NOMO-1 treated with dmso at 0.1 percent for 144 hours (cell line): ENCODE results near the gene MYO3A.
"Not testable (repeated sequence)": the region's sequence is repeated elsewhere in the genome, so short reads cannot be mapped to it uniquely, and the experiment has no call there.

Experiments
- DNase-seq: peaks from one replicate; lab custom pipeline; 2025; ENCODE audit not compliant: unreplicated experiment; lab: John Stamatoyannopoulos, UW

MYO3A gene

DNA sequence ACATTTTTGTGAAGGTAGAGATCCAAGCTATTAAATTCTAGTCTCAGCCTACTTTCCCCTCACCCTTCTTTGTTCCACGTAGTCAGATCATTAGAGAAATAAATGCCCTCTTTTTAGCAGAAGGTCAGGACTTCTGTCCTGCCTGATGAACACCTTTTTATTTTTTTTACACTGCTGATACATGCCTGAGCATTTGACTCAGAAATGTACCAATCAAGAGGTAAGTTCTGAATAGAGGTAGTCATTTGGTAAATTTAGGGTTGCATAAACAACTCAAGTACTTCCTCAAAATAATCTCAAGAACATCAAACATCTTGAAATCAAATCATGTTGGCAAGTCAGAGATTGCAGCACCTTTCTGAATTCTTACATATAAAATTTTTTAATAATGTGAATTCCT, 133.7 kb downstream of the MYO3A start:
- no peak for DNase-seq

DNA sequence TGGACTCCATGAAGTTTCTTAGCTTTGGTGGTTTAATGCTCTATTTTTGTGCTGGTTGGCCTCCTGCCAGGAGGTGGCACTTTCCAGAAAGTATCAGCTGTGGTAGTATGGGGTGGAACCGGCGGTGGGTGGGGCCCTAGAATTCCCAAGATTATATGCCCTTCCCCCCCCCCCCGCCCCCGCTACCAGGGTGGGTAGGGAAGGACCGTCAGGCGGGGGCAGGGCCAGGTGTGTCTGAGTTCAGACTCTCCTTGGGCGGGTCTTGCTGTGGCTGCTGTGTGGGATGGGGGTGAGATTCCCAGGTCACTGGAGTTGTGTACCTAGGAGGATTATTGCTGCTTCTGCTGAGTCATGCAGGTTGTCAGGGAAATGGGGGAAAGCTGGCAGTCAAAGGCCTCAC, 146.9 kb downstream of the MYO3A start:
- DNase-seq, result not testable (repeated sequence)

DNA sequence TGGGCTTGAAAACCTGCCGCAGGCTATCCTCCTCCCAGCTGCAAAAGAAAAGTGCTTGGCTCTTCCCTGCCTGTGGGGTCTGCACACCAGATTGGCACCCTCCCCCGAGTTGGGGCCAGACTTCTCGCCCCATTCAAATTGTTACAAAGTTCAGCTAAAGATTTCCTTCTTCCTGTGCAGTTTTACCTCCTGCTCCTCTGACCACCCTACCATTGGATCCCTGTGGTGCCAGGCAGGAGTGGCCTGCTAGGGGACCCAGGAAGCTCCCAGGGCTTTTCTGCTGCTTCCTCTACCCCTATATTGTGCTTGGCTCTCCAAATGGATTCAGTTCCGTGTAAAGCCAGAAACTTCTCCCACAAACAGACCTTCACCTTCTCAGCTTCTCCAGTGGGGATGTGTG, 147.4 kb downstream of the MYO3A start:
- no peak for DNase-seq

DNA sequence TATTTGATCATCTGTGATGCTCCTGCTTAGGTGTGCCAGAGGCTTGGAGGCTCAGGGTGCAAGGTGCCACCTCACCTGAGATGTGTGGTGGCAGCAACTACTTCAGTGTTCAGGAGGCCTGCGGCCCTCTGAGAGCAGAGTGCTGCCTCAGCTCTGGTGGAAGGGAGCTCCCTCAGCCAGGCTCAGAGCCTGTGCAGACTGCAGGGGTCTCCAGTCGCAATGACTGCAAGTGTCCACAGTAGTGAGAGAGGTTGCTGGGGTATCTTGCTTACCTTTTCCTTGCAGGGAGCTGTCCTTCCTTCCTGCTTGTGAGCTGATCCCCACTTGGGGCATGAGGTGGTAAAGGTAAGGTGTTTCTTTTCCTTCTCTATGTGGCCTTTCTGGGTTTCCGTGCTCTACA, 151.5 kb downstream of the MYO3A start:
- DNase-seq, result no peak

DNA sequence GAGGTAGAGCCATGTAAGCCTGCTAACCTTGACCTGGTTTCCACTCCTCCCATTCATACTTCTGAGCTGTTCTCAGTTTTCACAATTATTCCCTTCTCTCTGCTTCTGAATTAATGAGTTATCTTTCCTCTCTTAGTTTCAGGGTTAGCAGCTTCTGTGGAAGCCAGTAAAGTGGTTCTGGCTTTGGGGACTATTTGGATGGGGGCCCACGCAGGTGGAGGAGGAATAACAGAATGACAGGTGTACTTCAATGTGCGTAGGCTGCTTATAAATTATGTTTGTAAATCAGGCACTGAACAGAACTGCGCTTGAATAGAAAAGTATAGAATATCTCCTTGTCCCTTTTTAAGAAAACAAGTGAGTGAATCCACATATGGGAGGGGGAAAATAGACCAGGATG, 153.6 kb downstream of the MYO3A start:
- no peak for DNase-seq

DNA sequence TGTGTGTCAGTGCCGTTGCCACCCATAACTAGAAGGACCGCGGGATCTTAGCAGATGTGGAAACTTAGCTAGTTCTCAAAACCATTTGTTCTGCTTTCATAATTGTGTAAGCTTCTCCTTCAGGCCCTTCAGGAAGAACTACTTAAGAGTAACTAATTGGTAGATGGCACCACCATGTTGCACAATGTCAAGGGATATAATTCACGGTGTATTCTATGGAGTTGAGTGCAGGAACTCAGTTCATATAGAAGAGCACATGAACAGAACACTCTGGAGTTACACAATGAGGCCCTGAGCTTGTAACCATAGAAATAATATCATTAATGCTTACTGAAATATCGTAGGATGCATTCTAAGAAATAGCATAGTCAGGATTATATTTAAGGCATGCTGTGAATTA, 156.0 kb downstream of the MYO3A start:
- DNase-seq, result peak; percentile 92

DNA sequence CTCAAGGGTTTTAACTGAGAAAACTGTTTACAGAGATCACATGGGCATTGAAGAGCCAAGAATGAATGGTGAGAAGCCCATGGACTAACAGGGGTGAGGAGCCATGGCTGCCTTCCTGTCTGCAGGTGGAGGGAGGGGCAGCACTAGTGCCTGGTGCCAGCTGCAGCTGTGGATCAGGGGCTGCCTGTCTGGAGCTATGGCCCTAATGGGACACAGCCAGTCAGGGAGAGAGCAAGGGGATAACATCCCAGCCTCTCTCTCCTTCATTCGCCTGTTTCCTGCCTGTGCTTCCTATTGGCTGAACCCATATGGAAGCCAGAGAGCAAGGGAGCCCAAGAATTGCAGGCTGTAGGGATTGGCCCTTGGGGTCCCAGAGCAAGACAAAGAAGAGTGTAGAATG, 156.7 kb downstream of the MYO3A start:
- DNase-seq, result no peak

DNA sequence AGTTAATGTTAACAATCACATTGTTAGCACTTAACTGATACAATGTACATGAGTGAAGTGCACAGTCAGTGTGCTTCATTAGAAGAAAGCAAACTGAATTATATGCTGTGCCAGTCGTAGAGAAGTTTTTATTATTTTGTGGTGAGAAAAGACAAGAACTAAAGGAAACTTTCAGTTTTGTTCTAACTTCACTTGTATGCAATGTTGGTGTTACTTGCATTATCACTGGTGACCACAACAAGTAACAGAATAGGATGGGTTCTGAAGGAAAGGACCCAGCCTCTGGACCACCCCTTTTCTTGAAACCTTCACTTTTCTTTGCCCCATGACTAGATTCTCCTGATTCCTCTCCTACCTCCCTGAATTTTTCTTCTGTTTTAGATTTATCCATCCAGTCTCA, 159.2 kb downstream of the MYO3A start:
- DNase-seq, result no peak

DNA sequence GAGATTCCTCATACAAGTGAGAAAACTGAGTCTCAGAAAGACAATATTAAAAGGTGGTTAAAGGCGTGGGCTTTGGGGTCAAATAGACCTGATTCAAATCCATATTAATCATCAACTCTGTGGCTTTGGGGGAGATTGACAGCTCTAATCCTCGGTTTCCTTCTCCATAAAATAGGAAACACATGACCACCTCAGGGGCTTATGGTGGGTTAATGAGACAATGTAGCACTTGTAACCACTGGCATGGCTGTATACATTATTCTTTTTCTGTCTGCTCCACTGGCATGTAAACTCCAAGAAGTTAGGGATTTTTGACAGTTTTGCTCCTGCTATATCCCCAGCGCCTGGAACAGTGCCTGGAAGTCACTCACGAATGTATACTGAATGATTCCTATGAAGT, 161.8 kb downstream of the MYO3A start:
- no peak for DNase-seq

DNA sequence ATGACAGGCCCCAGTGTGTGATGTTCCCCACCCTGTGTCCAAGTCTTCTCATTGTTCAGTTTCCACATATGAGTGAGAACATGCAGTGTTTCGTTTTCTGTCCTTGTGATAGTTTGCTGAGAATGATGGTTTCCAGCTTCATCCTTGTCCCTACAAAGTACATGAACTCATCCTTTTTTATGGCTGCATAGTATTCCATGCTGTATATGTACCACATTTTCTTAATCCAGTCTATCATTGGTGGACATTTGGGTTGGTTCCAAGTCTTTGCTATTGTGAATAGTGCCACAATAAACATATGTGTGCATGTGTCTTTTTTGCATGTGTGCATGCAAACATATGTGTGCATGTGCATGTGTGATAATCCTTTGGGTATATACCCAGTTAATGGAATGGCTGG, 163.5 kb downstream of the MYO3A start:
- DNase-seq, result not testable (repeated sequence)

DNA sequence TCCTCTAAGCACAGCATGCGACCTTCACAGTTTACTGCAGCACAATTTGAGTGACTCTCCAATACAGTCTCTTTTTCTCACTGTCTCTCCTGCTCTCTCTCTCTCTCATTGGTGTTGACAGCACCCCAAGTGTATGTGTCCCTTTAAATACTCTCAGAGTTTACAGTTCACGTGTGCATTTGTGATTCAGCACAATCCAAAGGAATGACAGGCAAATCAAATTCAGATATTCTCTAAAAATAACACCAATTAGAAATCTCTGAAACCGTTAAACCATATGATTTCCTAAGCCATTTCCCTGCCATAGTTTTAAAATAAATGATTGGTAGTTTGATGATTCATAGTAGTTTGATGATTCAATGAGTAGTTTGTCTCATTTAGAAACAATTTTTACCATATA, 178.5 kb downstream of the MYO3A start:
- DNase-seq, result no peak

DNA sequence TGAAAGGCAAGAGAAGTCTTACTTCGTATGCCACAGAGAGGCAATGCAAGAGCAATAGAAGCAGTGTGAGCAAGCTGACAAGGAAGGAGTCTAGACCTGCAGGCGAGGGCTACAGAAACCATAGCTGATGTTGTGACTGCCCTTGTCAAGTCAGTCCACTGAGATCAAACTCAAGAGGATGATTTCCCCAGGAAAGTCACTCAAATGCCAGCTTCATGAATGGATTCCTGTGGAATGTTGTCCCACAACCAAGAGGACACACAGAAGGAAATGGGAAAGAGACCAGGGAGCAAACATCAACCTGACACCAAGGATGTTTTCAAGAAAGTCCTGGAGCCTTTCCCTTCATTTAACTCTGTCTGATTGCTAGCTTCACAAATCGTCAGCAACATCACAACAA, 204.6 kb downstream of the MYO3A start:
- no peak for DNase-seq

DNA sequence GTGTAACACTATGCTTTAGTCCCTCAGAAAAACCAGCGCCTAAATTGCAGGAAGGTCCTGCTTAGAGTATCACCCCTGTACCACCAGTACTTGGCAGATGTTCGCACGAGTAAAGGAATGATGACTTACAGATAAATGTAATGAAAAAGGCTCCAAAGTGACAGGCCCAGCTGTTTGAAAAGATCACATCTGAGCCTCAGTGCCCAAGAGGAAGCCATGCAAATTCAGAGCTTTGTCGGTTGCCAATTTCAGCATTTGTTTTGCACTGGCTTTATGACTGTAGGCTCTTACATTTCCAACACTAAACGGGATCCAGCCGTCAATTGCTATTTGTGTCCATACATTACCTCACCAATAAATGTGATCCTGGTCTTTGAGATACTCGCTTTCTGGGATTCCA, 222.0 kb downstream of the MYO3A start:
- no peak for DNase-seq

DNA sequence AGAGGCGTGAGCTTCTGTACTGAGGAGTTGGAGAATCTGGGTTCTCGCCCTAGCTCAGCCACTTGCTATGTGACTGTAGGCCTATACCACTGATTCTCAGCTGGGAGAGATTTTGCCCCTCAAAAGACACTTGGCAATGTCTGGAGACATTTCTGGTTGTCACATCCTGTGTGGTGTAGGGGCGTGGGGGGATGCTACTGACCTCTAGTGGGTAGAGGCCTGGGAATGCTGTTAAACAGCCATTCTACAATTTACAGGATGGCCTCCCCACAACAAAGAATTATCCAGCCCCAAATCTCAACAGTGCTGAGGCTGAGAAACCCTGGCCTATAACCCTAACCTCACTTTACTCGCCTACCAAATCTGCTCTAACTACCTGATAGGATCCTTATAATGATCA, 223.7 kb downstream of the MYO3A start:
- no peak for DNase-seq

DNA sequence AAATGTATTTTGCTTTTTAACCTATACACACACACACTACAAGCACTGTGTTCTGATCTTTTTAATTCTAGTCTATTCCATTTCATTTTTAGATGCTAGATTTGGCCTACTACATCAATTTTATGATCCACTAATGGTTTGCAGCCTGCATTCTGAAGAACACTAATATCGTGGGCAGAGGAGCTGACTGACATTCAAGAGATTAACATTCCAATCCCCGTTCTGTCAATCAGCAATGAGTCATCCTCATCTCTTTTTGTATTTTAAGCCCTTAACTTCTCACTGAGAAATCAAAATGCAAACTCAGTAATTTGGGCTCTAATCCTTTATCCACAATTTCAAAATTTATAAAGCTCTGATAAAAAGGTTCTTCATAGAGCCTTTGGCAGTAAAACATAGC, 235.4 kb downstream of the MYO3A start:
- DNase-seq, result no peak

DNA sequence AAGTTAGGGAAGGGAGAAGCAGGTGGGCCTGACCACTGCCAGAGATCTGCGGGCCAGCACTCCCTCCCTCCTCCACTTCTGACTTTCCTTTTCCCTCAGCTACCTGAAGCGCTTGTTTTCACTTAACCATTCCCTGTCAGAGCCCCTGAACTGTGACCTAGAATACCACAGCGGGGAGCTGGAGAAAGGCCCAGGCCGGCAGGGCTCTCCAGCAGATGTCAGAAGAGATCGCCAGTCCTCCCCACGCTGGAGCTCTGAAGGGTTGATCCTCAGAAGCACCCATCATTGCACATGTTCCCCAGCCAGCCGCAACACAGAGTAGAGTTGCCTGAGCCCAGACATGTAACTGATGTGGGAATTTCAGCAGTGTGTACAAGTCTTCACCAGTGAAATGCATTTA, 238.1 kb downstream of the MYO3A start:
- DNase-seq, result no peak

DNA sequence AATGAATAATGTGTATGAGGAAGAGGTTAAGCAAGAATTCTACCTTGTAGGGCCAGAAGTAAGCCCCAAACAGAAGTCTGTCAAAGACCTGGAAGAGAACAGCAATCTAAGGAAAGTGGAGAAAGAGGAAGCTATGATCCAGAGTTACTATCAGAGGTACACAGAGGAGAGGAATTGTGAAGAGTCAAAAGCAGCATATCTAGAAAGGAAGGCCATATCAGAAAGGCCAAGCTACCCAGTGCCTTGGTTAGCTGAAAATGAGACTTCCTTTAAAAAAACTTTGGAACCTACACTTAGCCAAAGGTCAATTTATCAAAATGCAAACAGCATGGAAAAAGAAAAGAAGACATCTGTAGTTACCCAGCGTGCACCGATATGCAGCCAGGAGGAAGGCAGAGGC, 239.8 kb downstream of the MYO3A start:
- no peak for DNase-seq

DNA sequence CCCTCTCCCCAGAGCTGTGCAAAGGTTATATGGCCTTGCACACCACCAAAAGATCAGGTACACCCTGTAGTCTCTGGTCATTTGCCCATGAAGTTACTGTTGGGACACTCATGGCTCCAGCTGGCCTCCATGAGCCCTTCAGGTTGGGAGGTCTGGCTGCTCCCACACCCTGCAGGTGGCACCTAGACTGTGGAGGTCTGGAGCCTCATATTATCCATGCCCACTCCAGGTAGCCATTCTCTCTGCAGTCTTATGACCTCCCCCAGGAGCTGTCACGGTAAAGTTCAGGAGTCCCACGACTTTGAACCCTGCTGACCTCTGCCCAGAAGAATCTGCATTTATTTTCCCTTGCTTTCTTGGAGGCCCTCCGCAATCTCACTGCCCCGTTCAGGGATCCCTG, 243.3 kb downstream of the MYO3A start:
- DNase-seq, result no peak

DNA sequence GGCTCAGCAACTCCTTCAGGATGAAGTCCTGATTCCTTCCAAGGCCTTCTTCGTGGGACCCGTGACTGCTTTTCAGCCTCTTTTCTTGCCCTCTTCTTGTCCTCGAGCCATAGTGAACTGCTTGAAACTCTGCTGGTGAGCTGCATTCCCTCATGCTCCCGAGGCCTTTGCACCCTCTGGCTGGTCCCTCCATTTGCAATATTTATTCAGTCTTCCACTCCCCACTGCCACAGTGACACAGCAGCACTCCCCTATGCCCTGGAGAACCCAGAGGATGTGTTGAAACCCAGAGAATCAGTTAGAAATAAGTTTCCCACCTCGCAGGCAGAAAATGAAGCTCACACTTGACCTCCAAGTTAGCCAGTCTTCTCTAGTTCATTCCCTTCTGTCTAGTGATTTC, 260.2 kb downstream of the MYO3A start:
- no peak for DNase-seq

DNA sequence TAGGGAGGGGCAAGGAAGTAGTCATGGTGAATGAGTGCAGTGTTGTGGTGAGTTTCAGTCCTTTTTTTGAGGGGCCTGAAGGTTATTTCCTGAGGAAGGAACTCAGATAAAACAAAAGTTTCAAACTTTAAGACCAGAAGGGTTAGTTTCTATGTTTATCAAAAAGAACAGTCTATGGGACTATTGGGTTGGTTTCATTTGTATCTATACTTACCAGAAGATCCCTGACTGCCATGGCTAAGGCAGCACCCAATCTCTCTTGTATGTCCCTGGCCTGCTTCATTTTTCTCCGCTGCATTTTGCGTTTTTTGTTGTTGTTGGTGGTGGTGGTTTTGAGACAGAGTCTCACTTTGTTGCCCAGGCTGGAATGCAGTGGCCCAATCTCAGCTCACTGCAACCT, 263.2 kb downstream of the MYO3A start:
- no peak for DNase-seq

DNA sequence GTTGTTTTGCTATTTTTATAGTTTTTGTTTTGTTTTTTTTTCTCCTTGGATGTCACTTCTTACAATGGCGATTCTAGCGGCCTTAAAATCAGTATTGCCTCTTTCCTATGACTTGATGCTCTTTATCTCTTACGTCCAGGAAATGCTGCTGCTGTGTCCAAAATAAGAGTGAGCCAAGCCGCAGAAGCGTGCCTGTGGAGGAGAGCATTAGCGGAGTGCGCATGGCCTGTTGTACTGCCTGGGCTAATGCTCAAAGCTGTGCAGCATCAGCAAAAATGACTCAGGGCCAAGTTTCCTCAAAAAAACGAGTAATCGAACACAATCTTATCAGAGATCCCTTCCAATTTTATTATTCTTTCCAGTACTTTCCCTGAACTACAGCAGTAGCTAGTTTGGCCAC, 264.1 kb downstream of the MYO3A start:
- DNase-seq, result no peak

DNA sequence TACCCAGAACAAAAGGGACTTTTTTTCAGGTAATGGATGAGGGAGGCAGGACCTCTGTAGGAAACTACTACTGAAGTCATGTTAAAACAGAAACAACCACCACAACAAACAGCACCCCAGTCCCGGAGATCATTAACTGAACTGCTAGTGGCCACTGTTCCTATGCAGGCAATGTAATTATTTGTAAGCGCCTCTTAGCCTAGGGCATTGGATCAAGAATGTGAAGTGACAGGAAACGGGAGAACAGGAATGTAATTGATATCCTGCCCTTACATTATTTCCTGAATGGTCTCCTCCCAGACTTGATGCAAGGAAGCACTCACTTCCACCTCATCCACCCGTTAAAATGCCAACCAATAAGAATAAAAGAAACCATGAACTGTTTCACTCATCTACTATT, 265.8 kb downstream of the MYO3A start:
- no peak for DNase-seq

DNA sequence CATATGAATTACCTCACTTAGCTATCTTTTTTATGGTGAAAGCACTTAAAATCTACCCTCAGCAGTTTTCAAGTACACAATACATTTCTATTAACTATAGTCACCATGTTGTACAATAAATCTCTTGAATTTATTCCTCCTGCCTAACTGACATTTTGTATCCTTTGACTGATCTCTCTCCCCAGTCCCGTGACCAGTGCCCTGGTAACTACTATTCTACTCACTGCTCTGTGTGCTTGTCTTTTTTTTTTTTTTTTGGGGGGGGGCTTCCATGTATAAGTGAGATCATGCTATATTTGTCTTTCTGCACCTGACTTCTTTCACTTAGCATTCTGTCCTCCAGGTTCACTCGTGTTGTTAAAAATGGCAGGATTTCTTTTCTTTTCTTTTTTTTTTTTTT, 271.2 kb downstream of the MYO3A start:
- DNase-seq, result no peak

DNA sequence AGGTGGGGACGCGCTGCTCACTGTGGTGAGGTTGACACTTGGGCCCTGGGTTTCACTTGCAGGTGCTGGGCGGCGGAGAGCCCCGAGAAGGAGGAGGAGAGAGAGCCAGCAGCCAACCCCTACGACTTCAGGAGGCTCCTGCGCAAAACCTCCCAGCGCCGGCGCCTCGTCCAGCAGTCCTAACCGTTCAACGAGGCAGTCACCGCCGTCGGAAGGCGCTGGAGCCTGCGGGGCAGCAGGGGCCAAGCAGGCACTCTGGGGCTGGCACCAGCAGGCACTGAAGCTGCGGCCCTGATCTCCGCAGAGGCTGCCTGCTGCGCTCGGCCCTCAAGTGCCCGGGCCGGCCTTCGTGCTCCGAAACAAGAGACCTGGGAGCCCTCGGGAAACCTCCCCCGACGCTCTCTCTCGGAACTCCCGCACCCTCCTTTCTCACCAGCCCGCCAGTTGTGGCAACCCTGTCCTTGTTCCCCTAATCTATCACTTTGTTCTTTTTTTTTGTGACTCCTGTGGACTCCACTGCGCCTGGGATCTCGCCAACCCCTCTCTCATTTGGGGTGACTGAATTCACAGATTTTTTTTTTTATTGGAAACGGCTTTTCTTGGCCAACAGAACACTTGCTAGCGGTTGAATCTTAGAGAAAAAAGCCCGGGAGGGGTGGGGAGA, 277.9 kb downstream of the MYO3A start:
- no peak for DNase-seq
